Neural progenitor cell (in vitro differentiated cells): ENCODE results near the gene SMCO3. TPM values are rescaled to one million over a fixed set of nuclear protein-coding genes. Genes with fewer than 3 reads are reported as not detected.

Experiments used
- DNase-seq: peaks from one replicate; pipeline ENCODE4 v3.0.0-alpha.2; 2016; ENCODE audit warnings: low spot score
- H2AFZ ChIP-seq: fragments of 200-600 bp; sonication (generic); replicated peaks from 2 replicates; pipeline ENCODE4 v1.6.1; 2016; ENCODE audit warnings: antibody characterized with exemption
- H3F3A ChIP-seq: fragments of 200-600 bp; sonication (generic); 2 replicates; pipeline ENCODE4 v1.6.1; 2016; ENCODE audit warnings: antibody characterized with exemption, low read depth
- H3K27ac ChIP-seq: fragments of 200-600 bp; sonication (generic); 2 replicates; pipeline ENCODE4 v1.5.1; 2016; ENCODE audit warnings: mild to moderate bottlenecking
- H3K27me3 ChIP-seq: fragments of 200-600 bp; sonication (generic); 2 replicates; pipeline ENCODE4 v1.6.1; 2016; ENCODE audit warnings: mild to moderate bottlenecking, moderate library complexity
- H3K36me3 ChIP-seq: fragments of 200-600 bp; sonication (generic); 2 replicates; pipeline ENCODE4 v1.5.1; 2016
- H3K4me1 ChIP-seq: fragments of 200-600 bp; sonication (generic); 2 replicates; pipeline ENCODE4 v1.6.1; 2016; ENCODE audit warnings: mixed run types
- H3K4me2 ChIP-seq: fragments of 200-600 bp; sonication (generic); 2 replicates; pipeline ENCODE4 v1.6.1; 2016
- H3K4me3 ChIP-seq: fragments of 200-600 bp; sonication (generic); 2 replicates; pipeline ENCODE4 v1.5.1; 2016
- H3K79me2 ChIP-seq: fragments of 200-600 bp; sonication (generic); 2 replicates; pipeline ENCODE4 v1.6.1; 2016; ENCODE audit warnings: low read depth
- H3K9ac ChIP-seq: fragments of 200-600 bp; sonication (generic); 2 replicates; pipeline ENCODE4 v1.6.1; 2016
- H3K9me3 ChIP-seq: fragments of 200-600 bp; sonication (generic); 2 replicates; pipeline ENCODE4 v1.5.1; 2016; ENCODE audit warnings: low read depth
- H4K20me1 ChIP-seq: fragments of 200-600 bp; sonication (generic); 2 replicates; pipeline ENCODE4 v1.6.1; 2016; ENCODE audit warnings: low read depth
- H3K27ac Mint-ChIP-seq: 3 replicates; pipeline ENCODE4 v1.8.0; 2021; ENCODE audit warnings: mixed read lengths
- H3K27me3 Mint-ChIP-seq: 2 replicates; pipeline ENCODE4 v1.8.0; 2022; ENCODE audit warnings: low read depth, mild to moderate bottlenecking, inconsistent platforms, moderate library complexity, mixed read lengths; ENCODE audit not compliant: insufficient read depth
- H3K36me3 Mint-ChIP-seq: 3 replicates; pipeline ENCODE4 v1.8.0; 2021; ENCODE audit warnings: mixed read lengths
- H3K4me1 Mint-ChIP-seq: 3 replicates; pipeline ENCODE4 v1.8.0; 2021; ENCODE audit warnings: mixed read lengths
- H3K4me3 Mint-ChIP-seq: 3 replicates; pipeline ENCODE4 v1.8.0; 2021; ENCODE audit warnings: mild to moderate bottlenecking, moderate library complexity, mixed read lengths
- H3K9me3 Mint-ChIP-seq: 3 replicates; pipeline ENCODE4 v1.8.0; 2020; ENCODE audit warnings: mixed read lengths
- EZH2 ChIP-seq: fragments of 200-600 bp; sonication (generic); IDR thresholded peaks from 2 replicates; pipeline ENCODE4 v1.6.1; 2017; ENCODE audit warnings: antibody characterized with exemption, mild to moderate bottlenecking, moderate library complexity
- EZH2phosphoT487 ChIP-seq: fragments of 200-600 bp; sonication (generic); IDR thresholded peaks from 2 replicates; pipeline ENCODE4 v1.6.1; 2017; ENCODE audit warnings: antibody characterized with exemption
- total RNA-seq: library from RNA; depleted of rRNA; stranded (reverse); fragments of >200 nt; gene quantifications from 2 replicates; pipeline ENCODE4 v1.2.3, GENCODE V29; 2015; ENCODE audit warnings: low replicate concordance
- TF ChIP-seq, protein P1 (sequence below): fragments of 200-600 bp; sonication (generic); IDR thresholded peaks from 2 replicates; pipeline ENCODE4 v1.5.1; 2017; ENCODE audit warnings: antibody characterized with exemption, mild to moderate bottlenecking

The SMCO3 gene
- total RNA-seq, 1 donor from 2014 or later: not detected

DNA sequence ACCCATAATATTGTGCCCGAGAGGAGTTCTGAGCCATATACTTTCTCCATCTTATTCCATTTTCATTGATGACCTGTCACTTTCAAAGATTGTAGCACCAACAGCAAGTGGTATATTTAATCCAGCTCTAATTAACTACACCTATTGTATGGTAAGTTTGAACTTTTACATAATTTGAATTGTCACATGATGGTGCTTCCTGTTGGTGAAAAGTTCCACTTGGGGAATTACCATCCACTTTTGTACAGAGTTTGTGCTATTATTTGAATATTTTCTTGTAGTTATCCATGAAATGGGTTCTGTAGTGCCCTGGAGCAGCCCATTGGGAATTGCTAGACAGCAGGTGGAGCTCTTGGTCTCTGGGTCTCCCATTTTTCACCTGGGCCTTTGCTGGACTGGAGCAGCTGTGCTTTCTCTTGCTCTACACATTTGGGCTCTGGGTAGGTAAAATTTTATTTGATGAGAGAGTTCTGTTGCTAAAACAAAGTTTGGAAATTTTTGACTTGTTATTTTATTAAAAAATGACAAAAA is 3.0 kb downstream of the SMCO3 start:
- no peaks in the 10 kb centered on the region for H3K4me1 Mint-ChIP-seq
- Histone ChIP-seq H3K9me3 (no peaks in the 10 kb centered on the region), H3K4me1 (no peaks in the 10 kb centered on the region), H3K79me2 (no peaks in the 10 kb centered on the region), H3K27me3 (no peaks in the 10 kb centered on the region), H3K4me2 (no peak overlapping the region), H2AFZ (no peak overlapping the region), H3K9ac (no peak overlapping the region), H4K20me1 (no peaks in the 10 kb centered on the region), H3K27ac (no peak overlapping the region), H3K4me3 (no peak overlapping the region), H3F3A (no peaks in the 10 kb centered on the region), H3K36me3 (no peaks in the 10 kb centered on the region)
- no peak overlapping the region for H3K27ac Mint-ChIP-seq
- no peaks in the 10 kb centered on the region for H3K36me3 Mint-ChIP-seq
- TF ChIP-seq, protein P1, sequence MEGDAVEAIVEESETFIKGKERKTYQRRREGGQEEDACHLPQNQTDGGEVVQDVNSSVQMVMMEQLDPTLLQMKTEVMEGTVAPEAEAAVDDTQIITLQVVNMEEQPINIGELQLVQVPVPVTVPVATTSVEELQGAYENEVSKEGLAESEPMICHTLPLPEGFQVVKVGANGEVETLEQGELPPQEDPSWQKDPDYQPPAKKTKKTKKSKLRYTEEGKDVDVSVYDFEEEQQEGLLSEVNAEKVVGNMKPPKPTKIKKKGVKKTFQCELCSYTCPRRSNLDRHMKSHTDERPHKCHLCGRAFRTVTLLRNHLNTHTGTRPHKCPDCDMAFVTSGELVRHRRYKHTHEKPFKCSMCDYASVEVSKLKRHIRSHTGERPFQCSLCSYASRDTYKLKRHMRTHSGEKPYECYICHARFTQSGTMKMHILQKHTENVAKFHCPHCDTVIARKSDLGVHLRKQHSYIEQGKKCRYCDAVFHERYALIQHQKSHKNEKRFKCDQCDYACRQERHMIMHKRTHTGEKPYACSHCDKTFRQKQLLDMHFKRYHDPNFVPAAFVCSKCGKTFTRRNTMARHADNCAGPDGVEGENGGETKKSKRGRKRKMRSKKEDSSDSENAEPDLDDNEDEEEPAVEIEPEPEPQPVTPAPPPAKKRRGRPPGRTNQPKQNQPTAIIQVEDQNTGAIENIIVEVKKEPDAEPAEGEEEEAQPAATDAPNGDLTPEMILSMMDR: peak; percentile 54
- TF ChIP-seq EZH2 (no peak), EZH2phosphoT487 (no peak)
- DNase-seq: peak; percentile 32
- H3K4me3 Mint-ChIP-seq: no peak overlapping the region
- no peaks in the 10 kb centered on the region for H3K9me3 Mint-ChIP-seq
- no peaks in the 10 kb centered on the region for H3K27me3 Mint-ChIP-seq

DNA sequence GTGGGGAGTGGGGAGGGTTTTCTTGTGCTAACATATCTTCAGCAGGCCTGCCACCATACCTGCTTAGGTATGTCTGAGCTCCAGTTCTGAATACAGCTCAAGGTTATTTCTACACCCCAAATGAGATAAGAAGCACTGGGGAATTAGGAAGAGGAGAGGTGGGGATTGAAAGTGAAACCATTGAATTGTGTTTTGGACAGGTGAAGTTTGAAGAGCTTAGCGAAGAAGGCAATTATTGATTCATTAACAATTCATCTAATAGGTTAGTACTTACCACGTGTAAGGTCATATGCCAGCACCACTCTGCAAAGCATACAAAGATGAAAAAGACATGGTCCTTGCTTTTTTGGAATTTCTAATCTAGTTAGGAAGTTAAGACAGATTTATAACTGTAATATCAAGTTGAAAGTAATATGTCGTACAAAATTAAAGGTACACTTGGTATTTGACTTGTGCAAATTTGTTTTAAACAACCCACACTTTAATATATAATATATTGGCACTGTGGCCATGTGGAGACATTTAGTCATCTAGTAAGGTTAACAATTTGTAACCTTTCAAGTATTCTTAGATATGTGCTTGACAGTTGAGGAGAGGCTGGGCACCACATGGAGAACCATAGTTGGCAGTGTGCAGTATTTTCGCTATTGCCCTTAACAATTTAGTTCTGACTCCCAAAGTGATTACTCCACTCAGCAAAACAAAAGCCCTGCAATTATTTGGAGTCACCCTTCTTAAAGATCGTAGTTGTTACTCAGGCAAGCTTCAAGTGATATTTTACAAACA is 3.6 kb downstream of the SMCO3 start:
- H3K27ac Mint-ChIP-seq: no peak overlapping the region
- Histone ChIP-seq H3K27ac (no peak overlapping the region), H3K9ac (no peak overlapping the region), H3F3A (no peaks in the 10 kb centered on the region), H3K4me1 (no peaks in the 10 kb centered on the region), H4K20me1 (no peaks in the 10 kb centered on the region), H2AFZ (no peak overlapping the region), H3K79me2 (no peaks in the 10 kb centered on the region), H3K4me3 (no peak overlapping the region), H3K4me2 (no peak overlapping the region), H3K27me3 (no peaks in the 10 kb centered on the region), H3K36me3 (no peaks in the 10 kb centered on the region), H3K9me3 (no peaks in the 10 kb centered on the region)
- DNase-seq: no peak
- no peaks in the 10 kb centered on the region for H3K9me3 Mint-ChIP-seq
- no peak overlapping the region for H3K4me3 Mint-ChIP-seq
- H3K36me3 Mint-ChIP-seq: no peaks in the 10 kb centered on the region
- TF ChIP-seq EZH2phosphoT487 (no peak), EZH2 (no peak)
- TF ChIP-seq, protein P1: no peak
- no peaks in the 10 kb centered on the region for H3K27me3 Mint-ChIP-seq
- peaks cover 2% of the 10 kb centered on the region for H3K4me1 Mint-ChIP-seq

- TF ChIP-seq, protein P1: no peak
- TF ChIP-seq EZH2 (no peak), EZH2phosphoT487 (no peak)
- H3K4me3 Mint-ChIP-seq: no peak overlapping the region
- Histone ChIP-seq H3F3A (peaks cover 4% of the 10 kb centered on the region), H3K4me2 (peak overlapping the region; percentile 80), H3K79me2 (peaks cover 61% of the 10 kb centered on the region), H3K9ac (peak overlapping the region; percentile 79), H3K4me3 (peak overlapping the region; percentile 73), H3K27ac (no peak overlapping the region), H3K36me3 (no peaks in the 10 kb centered on the region), H3K27me3 (no peaks in the 10 kb centered on the region), H3K4me1 (peaks cover 14% of the 10 kb centered on the region), H4K20me1 (peaks cover 6% of the 10 kb centered on the region), H2AFZ (peak overlapping the region; percentile 69), H3K9me3 (no peaks in the 10 kb centered on the region)
- no peak for DNase-seq
- no peaks in the 10 kb centered on the region for H3K36me3 Mint-ChIP-seq
- H3K9me3 Mint-ChIP-seq: no peaks in the 10 kb centered on the region
- no peak overlapping the region for H3K27ac Mint-ChIP-seq
- H3K27me3 Mint-ChIP-seq: no peaks in the 10 kb centered on the region
- peaks cover 12% of the 10 kb centered on the region for H3K4me1 Mint-ChIP-seq
Measured at GRCh38 chr12:14803830-14804160, 10.2 kb downstream of the SMCO3 start.
